Activated T-helper 17 cell treated with anti-CD3 and anti-CD28 coated beads, Interleukin-2, amount 50 U/mL, for 72 hours (primary cell): ENCODE measurements around the gene JAZF1. TPM values are rescaled to one million over a fixed set of nuclear protein-coding genes. Genes with fewer than 3 reads are reported as not detected.
A peak's percentile ranks its signal among the peaks of the same experiment; 100 is the strongest.

Source experiments
- ATAC-seq: fragments of 150-1000 bp; cut with Tn5 transposase; replicated peaks from 2 replicates; pipeline ENCODE4 v1.10.0; 2021; ENCODE audit warnings: mild to moderate bottlenecking, moderate library complexity
- H3K27ac Mint-ChIP-seq: one replicate; pipeline ENCODE4 v1.8.0; 2022; ENCODE audit warnings: mixed read lengths
- H3K27me3 Mint-ChIP-seq: one replicate; pipeline ENCODE4 v1.8.0; 2022; ENCODE audit warnings: mixed read lengths
- H3K36me3 Mint-ChIP-seq: one replicate; pipeline ENCODE4 v1.8.0; 2022; ENCODE audit warnings: low read depth, mild to moderate bottlenecking, mixed read lengths
- H3K4me1 Mint-ChIP-seq: one replicate; pipeline ENCODE4 v1.8.0; 2022; ENCODE audit warnings: mixed read lengths
- H3K4me3 Mint-ChIP-seq: one replicate; pipeline ENCODE4 v1.8.0; 2022; ENCODE audit warnings: mild to moderate bottlenecking, mixed read lengths
- H3K9me3 Mint-ChIP-seq: one replicate; pipeline ENCODE4 v1.8.0; 2022; ENCODE audit warnings: mixed read lengths
- total RNA-seq, 2 donors: library from RNA; stranded (reverse); gene quantifications; one replicate each; pipeline ENCODE4 v1.2.3, GENCODE V29; 2022

The JAZF1 gene
- total RNA-seq, 2 donors from 2014 or later = 5.6 to 5.7 TPM

GRCh38 chr7:27967639-27968038 lies 213.0 kb downstream of the JAZF1 start:
- no peak overlapping the region for H3K27ac Mint-ChIP-seq
- peaks cover 4% of the 10 kb centered on the region for H3K9me3 Mint-ChIP-seq
- no peaks in the 10 kb centered on the region for H3K27me3 Mint-ChIP-seq
- H3K36me3 Mint-ChIP-seq = no peaks in the 10 kb centered on the region
- no peak overlapping the region for H3K4me3 Mint-ChIP-seq
- H3K4me1 Mint-ChIP-seq = peaks cover 34% of the 10 kb centered on the region
- no peak for ATAC-seq

GRCh38 chr7:27966219-27966780 lies 214.3 kb downstream of the JAZF1 start:
- no peak overlapping the region for H3K27ac Mint-ChIP-seq
- H3K4me1 Mint-ChIP-seq = peaks cover 25% of the 10 kb centered on the region
- H3K36me3 Mint-ChIP-seq = no peaks in the 10 kb centered on the region
- no peaks in the 10 kb centered on the region for H3K27me3 Mint-ChIP-seq
- H3K4me3 Mint-ChIP-seq = no peak overlapping the region
- no peak for ATAC-seq
- peaks cover 4% of the 10 kb centered on the region for H3K9me3 Mint-ChIP-seq

GRCh38 chr7:27965650-27966049 lies 214.9 kb downstream of the JAZF1 start:
- peaks cover 23% of the 10 kb centered on the region for H3K4me1 Mint-ChIP-seq
- no peaks in the 10 kb centered on the region for H3K9me3 Mint-ChIP-seq
- no peak overlapping the region for H3K4me3 Mint-ChIP-seq
- H3K36me3 Mint-ChIP-seq = no peaks in the 10 kb centered on the region
- H3K27me3 Mint-ChIP-seq = no peaks in the 10 kb centered on the region
- H3K27ac Mint-ChIP-seq = no peak overlapping the region
- no peak for ATAC-seq

GRCh38 chr7:27964820-27965219 lies 215.8 kb downstream of the JAZF1 start:
- no peak for ATAC-seq
- peaks cover 22% of the 10 kb centered on the region for H3K4me1 Mint-ChIP-seq
- H3K9me3 Mint-ChIP-seq = no peaks in the 10 kb centered on the region
- H3K27me3 Mint-ChIP-seq = no peaks in the 10 kb centered on the region
- no peak overlapping the region for H3K4me3 Mint-ChIP-seq
- peaks cover 4% of the 10 kb centered on the region for H3K36me3 Mint-ChIP-seq
- H3K27ac Mint-ChIP-seq = no peak overlapping the region

- Mint-ChIP-seq H3K27ac (no peak overlapping the region), H3K9me3 (no peaks in the 10 kb centered on the region), H3K4me1 (peaks cover 12% of the 10 kb centered on the region), H3K36me3 (peaks cover 4% of the 10 kb centered on the region), H3K4me3 (no peak overlapping the region), H3K27me3 (no peaks in the 10 kb centered on the region)
- no peak for ATAC-seq
Observed at GRCh38 chr7:27963056-27963455, 217.5 kb downstream of the JAZF1 start.

- no peak overlapping the region for H3K27ac Mint-ChIP-seq
- H3K27me3 Mint-ChIP-seq = no peaks in the 10 kb centered on the region
- no peak overlapping the region for H3K4me3 Mint-ChIP-seq
- H3K36me3 Mint-ChIP-seq = peaks cover 4% of the 10 kb centered on the region
- H3K4me1 Mint-ChIP-seq = peaks cover 12% of the 10 kb centered on the region
- no peaks in the 10 kb centered on the region for H3K9me3 Mint-ChIP-seq
- ATAC-seq = no peak
Observed at GRCh38 chr7:27962273-27962672, 218.3 kb downstream of the JAZF1 start.

GRCh38 chr7:27961255-27961654 lies 219.3 kb downstream of the JAZF1 start:
- H3K36me3 Mint-ChIP-seq = peaks cover 4% of the 10 kb centered on the region
- no peak overlapping the region for H3K27ac Mint-ChIP-seq
- H3K4me1 Mint-ChIP-seq = peaks cover 12% of the 10 kb centered on the region
- H3K27me3 Mint-ChIP-seq = no peaks in the 10 kb centered on the region
- H3K4me3 Mint-ChIP-seq = no peak overlapping the region
- H3K9me3 Mint-ChIP-seq = no peaks in the 10 kb centered on the region
- ATAC-seq = peak; percentile 89

GRCh38 chr7:27960415-27960814 lies 220.2 kb downstream of the JAZF1 start:
- H3K4me3 Mint-ChIP-seq = no peak overlapping the region
- H3K9me3 Mint-ChIP-seq = no peaks in the 10 kb centered on the region
- no peak overlapping the region for H3K27ac Mint-ChIP-seq
- H3K36me3 Mint-ChIP-seq = peaks cover 4% of the 10 kb centered on the region
- H3K4me1 Mint-ChIP-seq = peaks cover 12% of the 10 kb centered on the region
- ATAC-seq = no peak
- no peaks in the 10 kb centered on the region for H3K27me3 Mint-ChIP-seq

- no peaks in the 10 kb centered on the region for H3K27me3 Mint-ChIP-seq
Observed at GRCh38 chr7:27958933-27959548, 221.6 kb downstream of the JAZF1 start.

GRCh38 chr7:27955596-27955995 lies 225.0 kb downstream of the JAZF1 start:
- H3K4me3 Mint-ChIP-seq = no peak overlapping the region
- H3K9me3 Mint-ChIP-seq = no peaks in the 10 kb centered on the region
- H3K27me3 Mint-ChIP-seq = no peaks in the 10 kb centered on the region
- peak overlapping the region; percentile 49 for H3K27ac Mint-ChIP-seq
- no peak for ATAC-seq
- H3K4me1 Mint-ChIP-seq = peaks cover 18% of the 10 kb centered on the region
- peaks cover 4% of the 10 kb centered on the region for H3K36me3 Mint-ChIP-seq

More at GRCh38 chr7:27958933-27959548, 221.6 kb downstream of the JAZF1 start:
- Mint-ChIP-seq H3K9me3 (no peaks in the 10 kb centered on the region), H3K4me3 (no peak overlapping the region), H3K27ac (no peak overlapping the region), H3K4me1 (peaks cover 14% of the 10 kb centered on the region), H3K36me3 (peaks cover 4% of the 10 kb centered on the region)
- ATAC-seq = no peak

- H3K27me3 Mint-ChIP-seq = no peaks in the 10 kb centered on the region
- no peak for ATAC-seq
- H3K4me3 Mint-ChIP-seq = no peak overlapping the region
- peaks cover 15% of the 10 kb centered on the region for H3K4me1 Mint-ChIP-seq
- peaks cover under 1% of the 10 kb centered on the region for H3K36me3 Mint-ChIP-seq
- H3K9me3 Mint-ChIP-seq = no peaks in the 10 kb centered on the region
- no peak overlapping the region for H3K27ac Mint-ChIP-seq
Observed at GRCh38 chr7:27955011-27955410, 225.6 kb downstream of the JAZF1 start.

- Mint-ChIP-seq H3K36me3 (no peaks in the 10 kb centered on the region), H3K4me3 (no peak overlapping the region), H3K9me3 (no peaks in the 10 kb centered on the region), H3K4me1 (peaks cover 15% of the 10 kb centered on the region), H3K27me3 (no peaks in the 10 kb centered on the region), H3K27ac (no peak overlapping the region)
- ATAC-seq = peak; percentile 34
Observed at GRCh38 chr7:27953777-27954176, 226.8 kb downstream of the JAZF1 start.

- H3K27ac Mint-ChIP-seq = no peak overlapping the region
- no peak for ATAC-seq
Observed at GRCh38 chr7:27953361-27953760, 227.2 kb downstream of the JAZF1 start.

GRCh38 chr7:27952456-27953285 lies 227.9 kb downstream of the JAZF1 start:
- Mint-ChIP-seq H3K27me3 (no peaks in the 10 kb centered on the region), H3K27ac (no peak overlapping the region), H3K9me3 (no peaks in the 10 kb centered on the region), H3K36me3 (no peaks in the 10 kb centered on the region), H3K4me1 (peaks cover 19% of the 10 kb centered on the region), H3K4me3 (no peak overlapping the region)
- ATAC-seq = no peak

More at GRCh38 chr7:27953361-27953760, 227.2 kb downstream of the JAZF1 start:
- no peaks in the 10 kb centered on the region for H3K9me3 Mint-ChIP-seq
- H3K36me3 Mint-ChIP-seq = no peaks in the 10 kb centered on the region
- no peak overlapping the region for H3K4me3 Mint-ChIP-seq
- no peaks in the 10 kb centered on the region for H3K27me3 Mint-ChIP-seq
- H3K4me1 Mint-ChIP-seq = peaks cover 15% of the 10 kb centered on the region

GRCh38 chr7:27950123-27950522 lies 230.5 kb downstream of the JAZF1 start:
- no peak overlapping the region for H3K27ac Mint-ChIP-seq
- H3K36me3 Mint-ChIP-seq = no peaks in the 10 kb centered on the region
- H3K4me1 Mint-ChIP-seq = peaks cover 20% of the 10 kb centered on the region
- ATAC-seq = no peak
- H3K9me3 Mint-ChIP-seq = no peaks in the 10 kb centered on the region
- no peak overlapping the region for H3K4me3 Mint-ChIP-seq
- H3K27me3 Mint-ChIP-seq = no peaks in the 10 kb centered on the region
